Thyroid gland (tissue), 4 donors: ENCODE measurements around the gene TBCC. TPM values are rescaled to one million over a fixed set of nuclear protein-coding genes. Genes with fewer than 3 reads are reported as not detected.

Experiments used
- DNase-seq, 2 donors: peaks; one replicate each; pipeline ENCODE4 v3.0.0-alpha.2; 2019
- H3K27ac ChIP-seq, 3 donors: fragments of 200-600 bp; sonication (generic); 1 replicate in 2 of 3; 2 replicates in 1 of 3; pipeline ENCODE4 v1.5.1; 2016 to 2019; ENCODE audit warnings: mild to moderate bottlenecking in 1 of 3, moderate library complexity in 1 of 3
- H3K27me3 ChIP-seq: fragments of 200-600 bp; sonication (generic); one replicate; pipeline ENCODE4 v1.5.1; 2019
- H3K36me3 ChIP-seq, 2 donors: fragments of 200-600 bp; sonication (generic); one replicate each; pipeline ENCODE4 v1.5.1; 2016 to 2019
- H3K4me1 ChIP-seq, 2 donors: fragments of 200-600 bp; sonication (generic); one replicate each; pipeline ENCODE4 v1.5.1; 2017 to 2019
- H3K4me3 ChIP-seq, 3 donors: fragments of 200-600 bp; sonication (generic); replicated peaks in 1 of 3; 1 replicate in 2 of 3; 2 replicates in 1 of 3; pipeline ENCODE4 v1.5.1; 2016; ENCODE audit warnings: mild to moderate bottlenecking in 1 of 3
- H3K9me3 ChIP-seq: fragments of 200-600 bp; sonication (generic); one replicate; pipeline ENCODE4 v1.5.1; 2017
- CTCF ChIP-seq, 6 experiments: fragments of 200-600 bp in 3 of 6; fragments of 450-650 bp in 3 of 6; sonication (generic) in 3 of 6; IDR thresholded peaks; one replicate each; pipeline ENCODE4 v1.5.1; 2016 to 2019; ENCODE audit warnings: antibody characterized with exemption in 6 of 6, mild to moderate bottlenecking in 2 of 6, inconsistent platforms in 1 of 6, moderate library complexity in 1 of 6
- POLR2A ChIP-seq, 2 donors: fragments of 450-650 bp; IDR thresholded peaks; one replicate each; pipeline ENCODE4 v1.6.1; 2017; ENCODE audit warnings: antibody characterized with exemption in 2 of 2, mild to moderate bottlenecking in 2 of 2, moderate library complexity in 1 of 2
- WGBS, 2 donors: methylation state at CpG; one replicate each; pipeline ENCODE4 v1.1.5; 2017; 5-methylcytosine and 5-hydroxymethylcytosine counted together
- intact Hi-C: fragments of 100-400 bp; cut with DNase I; formaldehyde crosslinking; loops from one replicate; pipeline ENCODE4 v1.15.1; 2023
- total RNA-seq, 4 donors: library from RNA; depleted of rRNA; stranded (reverse); fragments of >200 nt; gene quantifications; one replicate each; pipeline ENCODE4 v1.2.3, GENCODE V29; 2016

The TBCC gene
- total RNA-seq: 10 to 100 TPM; 37.2 to 48.9 (median 48.4) TPM

GRCh38 chr6:42745640-42746462 is at the start of gene TBCC:
TSS of gene TBCC (minus strand) at chr6:42746103. CDS start at chr6:42746073, 30 bp downstream.
- Histone ChIP-seq H3K27ac (peak within 1 kb of the TSS; percentile 90 to 97 (median 95)), H3K27me3 (no peaks in the 10 kb centered on the region), H3K9me3 (no peaks in the 10 kb centered on the region), H3K36me3 (no peaks in the 10 kb centered on the region), H3K4me3 (peak within 1 kb of the TSS; percentile 78 to 99 (median 84)), H3K4me1 (peaks cover 15 to 27% of the 10 kb centered on the region in 2 donors)
- intact Hi-C loops: no loop called here
- DNase-seq: peak; percentile 97
- 0 to 1% methylated on average over 28 to 44 of the region's 57 CpGs for WGBS, 2 donors
- TF ChIP-seq CTCF (IDR thresholded peaks at IDR 0.05) (peak in 1 of 6 experiments; percentile 8), POLR2A (IDR thresholded peaks at IDR 0.05) (peak; percentile 87 to 99)

GRCh38 chr6:42795651-42796050 is 49.7 kb upstream of the TBCC start:
- Histone ChIP-seq H3K4me1 (peaks cover 14% of the 10 kb centered on the region in 2 donors), H3K9me3 (no peaks in the 10 kb centered on the region), H3K27ac (no peak overlapping the region), H3K27me3 (no peaks in the 10 kb centered on the region), H3K4me3 (no peak overlapping the region), H3K36me3 (no peaks in the 10 kb centered on the region)
- TF ChIP-seq CTCF (IDR thresholded peaks at IDR 0.05) (no peak), POLR2A (IDR thresholded peaks at IDR 0.05) (no peak)
- 97 to 100% methylated on average over 1 of the region's 1 CpG for WGBS, 2 donors
- no peak for DNase-seq
- intact Hi-C loops: no loop called here

- DNase-seq: no peak
- Histone ChIP-seq H3K4me1 (peaks cover 33 to 40% of the 10 kb centered on the region in 2 donors), H3K9me3 (no peaks in the 10 kb centered on the region), H3K36me3 (no peaks in the 10 kb centered on the region), H3K27ac (no peak overlapping the region), H3K4me3 (no peak overlapping the region), H3K27me3 (no peaks in the 10 kb centered on the region)
- intact Hi-C loops: no loop called here
- WGBS, 2 donors: 84 to 97% methylated on average over 3 of the region's 3 CpGs
- TF ChIP-seq POLR2A (IDR thresholded peaks at IDR 0.05) (no peak), CTCF (IDR thresholded peaks at IDR 0.05) (no peak)
These were observed 45.9 kb upstream of the TBCC start for GRCh38 chr6:42791706-42792320.

GRCh38 chr6:42790549-42791181 is 44.8 kb upstream of the TBCC start:
- no peaks in the 10 kb centered on the region for H3K9me3 ChIP-seq
- DNase-seq: no peak
- peaks cover 44 to 51% of the 10 kb centered on the region in 2 donors for H3K4me1 ChIP-seq
- H3K36me3 ChIP-seq: no peaks in the 10 kb centered on the region
- WGBS, 2 donors: 49 to 55% methylated on average over 5 of the region's 5 CpGs
- intact Hi-C loops: no loop called here
- H3K27ac ChIP-seq: peak overlapping the region; percentile 25 to 100 (median 70)
- no peak overlapping the region for H3K4me3 ChIP-seq
- H3K27me3 ChIP-seq: no peaks in the 10 kb centered on the region
- TF ChIP-seq CTCF (IDR thresholded peaks at IDR 0.05): no peak
- no peak for TF ChIP-seq POLR2A (IDR thresholded peaks at IDR 0.05)
